Measurements from ENCODE around the gene QPCTL.

QPCTL gene

DNA sequence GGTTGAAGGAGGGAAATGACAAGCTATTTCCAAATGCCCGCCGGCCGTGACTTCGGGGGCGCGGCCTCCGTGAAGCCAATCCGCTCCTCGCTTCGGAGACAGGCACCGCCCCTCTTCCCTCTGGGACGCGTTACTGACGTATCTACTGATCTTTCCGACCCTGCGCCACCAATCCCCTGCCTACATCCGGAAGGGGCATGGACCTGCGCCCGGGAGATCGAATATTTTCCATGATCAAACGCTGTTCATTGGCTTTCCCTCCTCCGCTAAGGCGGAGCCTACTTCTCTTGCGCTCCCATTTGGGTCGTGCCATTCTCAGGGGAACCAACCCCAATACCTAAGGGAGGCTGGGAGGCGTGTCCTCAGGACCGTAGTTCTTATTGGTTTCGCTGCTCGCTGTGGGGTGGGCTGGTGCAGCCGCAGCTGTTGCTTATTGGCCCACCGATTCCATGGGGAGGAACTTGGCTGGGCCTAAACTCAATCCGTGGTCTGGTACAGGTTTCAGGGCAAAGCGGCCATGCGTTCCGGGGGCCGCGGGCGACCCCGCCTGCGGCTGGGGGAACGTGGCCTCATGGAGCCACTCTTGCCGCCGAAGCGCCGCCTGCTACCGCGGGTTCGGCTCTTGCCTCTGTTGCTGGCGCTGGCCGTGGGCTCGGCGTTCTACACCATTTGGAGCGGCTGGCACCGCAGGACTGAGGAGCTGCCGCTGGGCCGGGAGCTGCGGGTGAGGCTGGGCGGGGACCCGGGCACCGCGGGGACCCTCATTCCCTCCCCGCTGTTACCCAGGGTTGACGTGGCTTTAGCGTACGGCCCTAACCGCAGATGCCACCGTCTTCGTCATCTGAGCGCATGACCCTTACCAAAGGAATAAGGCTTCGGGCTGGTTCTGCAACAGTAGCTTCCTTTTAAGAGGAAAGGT lies at the start of gene QPCTL:
Gene QPCTL (plus strand): TSS at position 480 of the 919 bp plus-strand sequence. CDS start 38 bp downstream, at position 518.
- DNase-seq (ENCODE audit: low read depth in 3 of 3): peak; percentile 92 to 98 (median 95)

DNA sequence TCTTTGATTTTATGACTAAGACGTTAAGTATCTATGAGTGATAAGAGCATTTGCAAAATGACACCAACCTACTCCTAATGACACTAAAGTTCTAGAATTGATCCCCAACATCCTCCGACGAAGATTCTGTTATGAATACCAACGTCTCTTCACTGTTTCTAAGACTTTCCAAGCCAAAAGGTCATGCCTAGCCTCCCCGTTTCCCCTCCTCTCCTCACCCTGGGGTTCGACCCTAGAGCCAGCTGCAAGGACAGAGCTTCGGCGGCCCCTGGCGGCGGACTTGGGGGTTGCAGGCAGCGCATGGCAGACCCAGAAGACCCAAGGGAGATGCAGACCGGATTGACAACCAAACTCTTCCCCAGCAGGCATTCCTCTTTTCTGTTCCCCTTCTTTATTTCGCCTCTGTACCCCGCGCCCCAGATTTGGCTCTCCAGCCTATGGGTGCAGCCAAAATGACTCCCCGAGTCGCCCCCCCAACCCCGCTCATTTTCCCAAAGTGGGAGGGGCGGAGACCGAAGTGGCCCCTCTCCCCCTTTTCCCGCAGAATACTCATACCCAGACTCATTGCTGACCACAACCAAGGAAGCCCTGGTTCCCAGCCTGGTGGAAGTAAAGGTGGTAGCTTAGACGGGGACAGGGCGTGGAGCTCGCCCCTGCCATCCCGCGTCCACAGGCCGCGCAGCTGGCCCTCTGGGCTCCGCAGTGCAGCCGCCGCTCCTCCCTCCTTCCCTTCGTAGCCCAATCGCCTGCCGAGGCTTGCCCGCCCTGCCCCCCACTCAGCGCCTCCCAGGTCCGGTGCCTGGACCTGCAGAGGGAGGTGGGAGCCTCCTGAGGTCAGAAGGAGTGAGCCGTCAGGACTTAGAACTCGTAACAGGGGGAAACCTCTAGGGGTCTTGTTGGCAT lies 49.2 kb upstream of the QPCTL start:
- DNase-seq (ENCODE audit: low read depth in 3 of 3): peak; percentile 91 to 94 (median 94)

DNA sequence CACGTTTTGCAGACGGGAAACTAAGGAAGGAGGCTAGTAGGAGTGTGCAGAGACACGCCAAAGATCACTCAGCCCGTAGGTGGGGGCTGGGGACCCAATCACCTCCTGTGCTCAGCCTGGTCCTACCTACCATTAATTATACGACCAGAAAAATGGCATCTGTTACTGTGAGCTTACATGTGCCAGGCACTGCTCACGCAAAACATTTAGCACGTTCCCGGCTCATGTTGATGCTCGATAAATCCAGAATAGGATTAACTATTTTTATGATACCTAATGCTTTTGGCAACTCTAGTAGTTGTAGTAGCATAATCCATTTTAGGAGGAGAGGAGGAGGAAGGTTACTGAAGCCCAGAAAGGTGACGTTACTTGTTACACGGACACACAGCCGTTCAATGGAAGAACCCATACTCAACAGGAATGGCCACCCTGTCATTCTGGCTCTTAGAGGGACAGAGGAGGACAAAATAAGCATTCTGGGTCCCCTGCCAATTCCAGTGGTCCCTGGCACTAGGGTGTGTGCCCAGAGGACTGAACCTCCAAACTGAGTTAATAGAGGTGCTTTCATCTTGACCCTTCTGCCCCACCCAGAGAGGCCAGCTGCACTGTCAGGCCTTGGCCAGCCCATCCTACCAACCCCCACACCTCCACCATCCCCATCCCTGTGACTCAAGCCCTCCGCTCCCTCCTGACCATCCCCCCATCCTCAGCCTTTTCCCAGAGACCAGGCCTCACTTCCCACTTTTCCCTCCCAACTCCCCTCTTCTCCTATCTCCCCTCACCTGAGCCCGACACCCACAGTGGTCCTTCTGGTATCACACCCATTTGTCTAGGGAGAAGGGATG lies 48.3 kb upstream of the QPCTL start:
- no peak for DNase-seq (ENCODE audit: low read depth in 3 of 3)

DNA sequence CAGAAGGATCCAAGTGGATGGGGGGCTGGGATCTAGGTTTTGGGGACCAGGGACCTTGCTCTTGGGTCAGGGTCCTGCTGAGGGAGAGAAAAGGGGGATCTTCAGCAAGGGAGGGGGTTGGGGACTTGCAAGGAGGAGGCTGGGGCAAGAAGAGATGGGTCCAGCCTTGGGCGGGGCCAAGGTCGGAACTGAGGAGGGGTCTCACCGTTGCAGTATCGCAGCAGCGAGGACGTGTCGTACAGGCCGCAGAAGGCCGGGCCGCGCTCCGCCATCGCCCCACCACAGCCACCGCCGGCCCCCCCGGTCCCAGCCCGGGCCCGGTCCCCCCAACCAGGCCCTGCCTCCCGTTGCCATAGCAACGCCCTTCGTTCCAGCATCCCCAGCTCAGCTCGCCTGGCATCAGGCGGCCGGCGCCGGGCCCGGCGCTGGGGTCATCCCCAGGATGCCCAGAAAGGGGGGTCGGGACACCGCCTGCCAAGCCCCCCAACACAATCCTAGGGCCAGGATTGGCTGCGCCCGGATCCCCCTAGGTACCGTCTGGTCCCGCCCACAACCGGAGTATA lies 47.3 kb upstream of the QPCTL start:
- DNase-seq (ENCODE audit: low read depth in 3 of 3): peak in 1 of 3 donors; percentile 27

DNA sequence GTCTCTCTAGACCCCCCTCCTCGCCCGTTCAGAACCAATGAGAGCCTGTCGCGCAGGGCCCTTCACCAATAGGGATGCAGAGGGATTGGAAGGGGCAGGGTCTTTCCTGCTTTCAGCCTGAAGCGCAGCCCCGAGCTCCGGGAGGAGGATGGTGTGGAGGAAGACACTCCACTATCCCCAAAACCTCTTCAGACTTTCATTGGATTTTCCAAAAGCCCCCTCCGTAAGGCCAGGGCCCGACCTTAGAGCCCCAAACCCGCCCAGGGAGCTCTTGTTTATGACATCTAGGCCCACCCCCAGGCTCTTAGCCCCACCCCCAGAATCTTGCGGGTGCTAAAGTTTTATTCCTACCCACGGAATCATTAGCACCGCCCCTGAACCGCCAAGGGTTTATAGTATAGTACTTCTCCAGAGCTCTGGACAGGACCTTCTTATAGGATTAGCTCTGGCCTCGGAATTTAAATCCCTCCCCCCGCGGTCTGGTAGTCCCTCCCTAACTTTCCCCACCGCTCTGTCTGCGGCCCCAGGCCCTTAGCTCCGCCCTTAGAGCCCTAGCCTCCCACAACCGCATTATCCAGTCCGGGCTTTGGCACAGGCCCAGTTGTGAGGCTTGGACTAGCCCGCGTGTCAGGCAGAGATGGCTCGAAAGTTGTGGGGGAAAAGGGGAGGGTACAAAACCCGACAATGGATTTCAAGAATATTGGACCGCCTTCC lies 46.7 kb upstream of the QPCTL start:
- peak; percentile 68 to 80 (median 79) for DNase-seq (ENCODE audit: low read depth in 3 of 3)

DNA sequence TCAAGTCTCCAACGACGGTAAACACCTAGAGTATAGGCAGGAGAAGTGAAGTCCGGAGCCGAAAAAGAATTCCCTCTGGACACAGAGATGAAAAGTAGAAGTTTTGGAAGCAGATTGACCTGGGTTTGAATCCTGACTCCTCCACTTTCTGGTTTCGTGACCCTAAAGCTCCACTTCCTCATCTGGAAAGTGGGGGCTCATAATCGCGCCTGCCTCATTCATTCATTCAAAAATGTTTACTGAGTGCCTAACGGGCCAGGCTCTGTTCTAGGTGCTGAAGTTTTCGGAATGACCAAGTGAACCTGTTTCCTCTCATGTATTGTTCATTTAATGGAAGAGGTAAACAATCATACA lies 46.1 kb upstream of the QPCTL start:
- DNase-seq (ENCODE audit: low read depth in 3 of 3): no peak

DNA sequence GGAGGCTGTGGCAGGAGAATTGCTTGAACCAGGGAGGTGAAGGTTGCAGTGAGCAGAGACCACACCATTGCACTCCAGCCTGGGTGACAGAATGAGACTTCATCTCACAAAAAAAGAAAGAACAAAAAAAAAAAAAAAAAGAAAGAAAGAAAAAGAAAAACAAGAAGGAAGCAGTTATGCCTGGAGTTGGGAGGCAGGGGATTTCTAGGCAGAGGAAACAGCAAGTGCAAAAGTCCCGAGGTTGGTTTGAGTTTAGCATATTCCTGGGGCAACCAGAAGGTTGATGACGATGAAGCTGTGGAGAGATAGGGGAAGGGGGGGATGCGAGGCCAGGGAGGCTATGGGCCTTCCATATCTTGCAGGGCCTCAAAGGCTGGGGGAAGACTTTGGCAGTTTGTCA lies 41.7 kb upstream of the QPCTL start:
- no peak for DNase-seq (ENCODE audit: low read depth in 3 of 3)

DNA sequence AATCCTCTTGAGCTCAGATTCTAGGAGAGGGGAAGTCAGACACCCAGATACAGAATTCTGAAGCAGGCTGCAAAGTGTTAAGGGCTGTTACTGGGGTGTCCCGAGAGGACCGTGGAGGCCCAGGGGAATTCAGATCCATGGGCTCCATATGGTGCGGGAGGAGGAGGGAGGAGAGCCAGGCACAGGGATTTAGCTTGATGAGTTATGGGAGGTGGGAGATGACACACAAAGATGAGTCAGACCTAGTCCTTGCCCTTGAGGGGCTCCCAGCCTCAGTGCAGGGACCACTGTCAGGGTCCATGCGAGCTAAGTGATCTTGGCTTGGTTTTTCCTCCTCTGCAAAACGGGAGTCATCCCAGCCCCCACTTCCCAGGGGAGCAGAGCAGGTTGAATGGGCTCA lies 38.8 kb upstream of the QPCTL start:
- DNase-seq (ENCODE audit: low read depth in 3 of 3): no peak

DNA sequence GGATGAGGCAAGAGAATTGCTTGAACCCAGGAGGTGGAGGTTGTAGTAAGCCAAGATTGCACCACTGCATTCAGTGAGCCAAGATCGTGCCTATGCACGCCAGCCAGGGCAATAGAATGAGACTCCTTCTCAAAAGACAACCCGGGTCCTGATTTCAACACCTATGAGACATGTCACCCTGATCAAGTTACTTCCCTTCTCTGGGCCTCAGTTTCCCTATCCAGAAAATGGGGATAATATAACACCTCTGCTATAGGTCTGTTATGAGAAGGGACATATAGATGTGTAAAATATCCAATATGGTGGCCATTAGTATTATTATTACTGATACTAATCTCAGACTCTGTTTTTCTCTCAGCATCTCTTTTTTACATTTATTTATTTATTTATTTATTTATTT lies 37.4 kb upstream of the QPCTL start:
- no peak for DNase-seq (ENCODE audit: low read depth in 3 of 3)

DNA sequence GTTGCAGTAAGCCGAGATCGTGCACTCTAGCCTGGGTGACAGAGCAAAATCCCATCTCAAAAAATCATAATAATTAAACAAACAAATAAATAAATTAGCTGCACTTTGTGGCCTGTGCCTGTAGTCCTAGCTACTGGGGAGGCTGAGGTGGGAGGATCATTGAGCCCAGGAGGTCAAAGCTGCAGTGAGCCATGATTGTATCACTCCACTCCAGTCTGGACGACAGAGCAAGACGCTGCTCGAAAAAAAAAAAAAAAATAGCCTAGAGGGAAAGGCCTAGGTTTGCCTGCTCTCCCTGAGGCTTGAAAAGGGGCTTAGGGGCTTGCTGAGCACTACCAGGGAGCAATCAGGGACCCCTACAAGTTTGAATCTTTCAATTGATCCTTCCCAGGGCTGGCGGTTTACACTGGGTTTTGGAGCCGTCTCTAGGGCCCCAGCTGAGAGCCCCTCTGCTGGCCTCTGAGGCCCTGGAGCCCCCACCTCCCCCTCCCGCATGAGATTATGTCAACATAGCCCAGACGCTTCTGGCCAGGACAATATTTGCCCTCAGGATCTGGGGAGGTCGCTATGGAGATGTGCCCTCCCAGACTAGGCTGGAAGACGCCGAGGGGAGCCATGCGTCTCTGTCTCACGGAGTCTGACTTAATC lies 34.8 kb upstream of the QPCTL start:
- DNase-seq (ENCODE audit: low read depth in 3 of 3): no peak

DNA sequence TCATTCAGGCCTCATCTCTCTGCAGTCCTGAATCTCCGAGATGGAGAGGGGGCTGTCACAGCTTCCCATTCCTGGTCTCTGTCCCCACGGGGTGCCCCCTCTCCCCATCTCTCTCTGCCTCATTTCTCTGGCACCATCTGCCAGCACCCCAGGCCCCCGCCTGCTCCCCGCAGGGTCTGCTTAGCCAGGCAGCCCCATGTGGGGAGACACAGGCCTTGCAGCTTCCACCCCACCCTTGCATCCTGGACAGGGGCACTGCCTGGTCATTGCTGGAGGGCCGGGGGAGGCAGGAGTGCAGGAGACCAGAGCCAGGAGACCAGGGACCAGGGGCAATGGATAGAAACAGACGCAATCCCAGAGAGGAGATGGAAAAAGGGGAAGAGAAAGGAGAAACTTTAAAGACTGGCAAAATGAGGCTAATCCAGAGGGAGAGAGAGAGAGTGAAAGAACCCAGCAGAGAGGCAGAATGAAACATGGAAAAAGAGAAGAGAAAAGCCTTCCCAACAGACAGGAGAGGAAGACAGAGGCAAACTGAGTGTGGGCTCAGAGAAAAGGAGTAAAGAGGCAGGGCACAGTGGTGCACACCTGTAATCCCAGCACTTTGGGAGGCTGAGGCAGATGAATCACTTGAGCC lies 33.3 kb upstream of the QPCTL start:
- DNase-seq (ENCODE audit: low read depth in 3 of 3): no peak

DNA sequence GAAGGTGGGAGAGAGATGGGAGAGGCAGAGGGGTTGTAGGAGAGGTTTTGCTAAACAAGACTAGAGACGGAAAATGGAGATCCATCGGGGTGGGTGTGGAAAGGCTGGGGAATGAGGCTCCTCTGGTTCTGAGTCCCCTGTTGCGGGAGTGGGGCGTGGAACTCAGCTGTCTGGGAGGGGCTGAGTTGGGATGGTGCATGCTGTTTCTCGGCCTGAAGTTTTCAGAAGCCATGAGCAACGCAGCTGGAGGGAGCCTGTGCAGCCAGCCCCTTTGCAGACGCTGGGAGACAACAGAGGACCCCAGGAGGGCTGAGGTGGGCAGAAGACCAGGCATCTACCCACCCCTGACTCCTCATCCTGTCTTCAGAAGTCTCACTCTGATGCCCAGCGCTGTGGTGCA lies 31.8 kb upstream of the QPCTL start:
- no peak for DNase-seq (ENCODE audit: low read depth in 3 of 3)

DNA sequence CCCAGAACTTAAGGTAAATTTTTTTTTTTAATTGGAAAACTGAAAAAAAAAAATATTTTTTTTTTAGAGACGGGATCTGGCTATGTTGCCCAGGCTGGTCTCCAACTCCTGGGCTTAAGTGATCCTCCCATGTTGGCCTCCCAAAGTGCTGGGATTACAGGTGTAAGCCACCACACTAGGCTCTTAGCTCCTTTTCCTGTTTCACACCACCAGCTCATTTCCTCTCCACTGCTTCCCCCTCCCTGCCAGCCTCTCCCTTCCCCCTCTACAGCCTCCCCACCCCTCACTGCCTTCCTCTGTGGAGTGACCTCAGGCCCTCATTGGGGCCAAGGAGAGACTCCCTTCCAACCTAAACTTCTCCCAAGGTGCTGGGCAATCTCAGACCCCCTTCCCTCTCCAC lies 28.7 kb upstream of the QPCTL start:
- DNase-seq (ENCODE audit: low read depth in 3 of 3): no peak

DNA sequence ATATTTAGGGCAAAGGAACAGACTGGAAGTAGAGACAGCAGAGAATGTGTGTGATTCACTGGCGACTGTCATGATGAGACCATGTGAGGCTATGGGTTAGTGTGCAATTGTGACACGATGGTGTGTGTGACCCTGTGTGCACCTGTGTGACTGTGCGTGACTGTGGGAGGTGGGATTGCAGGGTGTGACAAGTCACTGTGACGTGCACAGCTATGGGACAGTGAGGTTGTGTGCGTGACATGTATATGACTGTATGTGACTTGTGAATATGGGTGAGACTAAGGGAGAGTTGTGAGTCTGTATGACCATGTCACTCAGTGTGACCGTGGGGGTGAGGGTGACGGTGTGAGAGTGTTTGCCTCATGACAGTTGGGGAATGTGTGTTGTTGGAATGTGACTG lies 27.9 kb upstream of the QPCTL start:
- no peak for DNase-seq (ENCODE audit: low read depth in 3 of 3)

DNA sequence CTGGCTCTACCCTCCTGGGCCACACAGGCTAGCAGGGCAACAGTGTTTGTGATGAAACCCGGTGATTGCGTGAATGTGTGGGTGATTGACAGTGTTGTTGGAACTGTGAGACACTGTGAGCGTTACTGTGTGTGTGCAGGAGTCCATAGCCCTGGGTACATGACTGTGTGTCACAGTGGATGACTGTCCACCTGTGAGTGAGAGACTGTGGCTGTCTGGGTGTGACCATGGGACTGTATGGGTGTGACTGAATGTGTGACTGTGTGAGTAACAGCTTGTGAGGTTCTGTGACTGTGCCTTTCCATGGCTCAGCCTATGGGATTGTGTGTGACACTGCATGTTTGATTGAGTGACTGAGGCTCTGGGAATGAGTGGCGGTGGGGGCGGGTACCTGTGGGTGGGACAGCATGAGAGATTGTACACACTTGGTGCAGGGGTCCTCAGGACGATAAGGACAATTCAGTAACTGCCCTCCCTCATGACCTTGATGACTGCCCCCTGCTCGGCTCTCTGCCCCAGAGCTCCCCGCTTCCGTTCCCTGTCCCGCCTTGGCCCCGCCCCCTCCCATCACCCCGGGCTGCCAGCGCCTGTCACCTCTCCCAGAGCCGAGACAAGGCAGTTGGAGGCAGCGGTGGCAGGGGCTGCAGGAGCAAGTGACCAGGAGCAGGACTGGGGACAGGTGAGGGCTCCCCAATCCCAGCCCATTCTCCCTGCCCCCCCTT lies 24.7 kb upstream of the QPCTL start, which contains the start of gene GIPR:
Gene GIPR (plus strand): TSS at position 602 of the 722 bp plus-strand sequence. CDS start 1,300 bp downstream, outside the sequence.
- peak; percentile 48 to 74 (median 70) for DNase-seq (ENCODE audit: low read depth in 3 of 3)

DNA sequence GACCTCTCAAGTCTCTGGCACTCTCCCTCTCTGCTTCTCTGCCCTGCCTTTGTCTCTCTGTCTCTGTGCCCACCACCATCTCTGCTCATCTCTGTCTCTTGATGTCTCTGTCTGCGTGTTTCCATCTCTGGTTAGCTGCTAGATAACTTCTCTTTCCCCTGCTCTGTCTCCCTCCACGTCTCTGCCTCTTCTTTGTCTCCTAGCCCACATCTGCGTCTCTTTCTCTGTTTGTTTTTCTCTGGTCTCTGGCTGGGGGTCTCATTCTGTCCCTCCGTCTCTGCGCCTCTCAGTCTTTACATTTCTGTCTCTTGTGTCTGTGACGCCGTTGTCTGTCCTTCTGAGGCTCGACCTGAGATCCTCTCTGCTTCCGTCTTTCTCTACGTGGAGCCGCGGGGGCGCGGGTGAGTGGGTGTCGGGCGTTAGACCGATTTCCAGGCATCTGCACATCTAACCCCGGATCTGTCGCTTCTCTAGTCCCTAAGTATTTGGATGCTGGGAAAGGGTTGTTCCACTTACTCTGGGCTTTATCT lies 24.1 kb upstream of the QPCTL start:
- DNase-seq (ENCODE audit: low read depth in 3 of 3): peak in 1 of 3 donors; percentile 31

DNA sequence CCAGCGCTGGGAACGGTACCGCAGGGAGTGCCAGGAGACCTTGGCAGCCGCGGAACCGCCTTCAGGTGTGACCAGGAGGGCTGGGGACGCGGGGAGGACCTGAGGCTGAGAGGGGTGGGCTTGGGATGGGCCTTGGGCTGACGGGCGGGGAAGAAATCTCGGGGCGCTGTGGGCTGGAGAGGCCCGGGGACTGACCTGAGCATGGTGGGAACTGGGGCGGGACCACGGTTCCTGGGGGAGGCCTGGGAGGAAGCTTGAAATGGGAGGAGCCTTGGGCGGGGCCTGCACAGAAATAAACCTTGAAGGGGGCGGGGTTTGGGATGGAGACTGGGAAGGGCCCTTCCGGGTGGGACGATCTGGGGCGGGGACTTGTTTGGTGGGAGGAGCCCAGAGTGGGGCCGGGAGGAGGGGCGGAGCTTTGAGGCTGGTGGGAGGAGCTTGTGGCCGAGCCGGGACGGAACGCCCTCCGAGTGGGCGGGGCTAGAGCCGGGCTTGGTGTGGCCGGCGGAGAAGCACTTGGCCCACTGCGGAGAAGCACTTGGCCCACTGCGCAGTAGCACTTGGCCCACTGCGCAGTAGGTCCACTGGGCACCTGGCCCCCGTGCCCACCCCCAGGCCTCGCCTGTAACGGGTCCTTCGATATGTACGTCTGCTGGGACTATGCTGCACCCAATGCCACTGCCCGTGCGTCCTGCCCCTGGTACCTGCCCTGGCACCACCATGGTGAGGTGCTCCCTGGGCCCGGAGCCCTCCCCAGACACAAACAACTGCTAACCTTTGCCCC lies 21.6 kb upstream of the QPCTL start:
- peak; percentile 43 to 86 (median 62) for DNase-seq (ENCODE audit: low read depth in 3 of 3)

DNA sequence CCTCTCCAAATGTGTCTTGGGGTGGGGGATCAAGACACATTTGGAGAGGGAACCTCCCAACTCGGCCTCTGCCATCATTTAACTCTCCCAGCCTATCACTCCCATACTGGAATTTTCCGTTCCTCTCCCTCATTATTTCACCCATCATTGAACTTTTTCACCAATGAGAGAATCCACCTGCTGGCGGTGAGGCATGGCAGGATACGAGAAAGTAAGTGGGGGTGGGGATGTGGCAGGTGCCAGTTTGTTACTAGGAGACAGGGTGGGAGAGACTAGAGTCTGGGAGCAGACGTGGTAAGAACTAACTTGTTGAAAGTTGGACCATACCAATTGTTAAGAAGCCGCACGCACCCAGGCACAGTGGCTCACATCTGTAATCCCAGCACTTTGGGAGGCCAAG lies 17.5 kb upstream of the QPCTL start:
- DNase-seq (ENCODE audit: low read depth in 3 of 3): no peak
